AG10803 (cell line): ENCODE measurements around the gene CCZ1.
"Not testable (repeated sequence)": the region's sequence is repeated elsewhere in the genome, so short reads cannot be mapped to it uniquely, and the experiment has no call there.

Experiments
- DNase-seq: peaks from one replicate; pipeline ENCODE4 v3.0.0; 2010; ENCODE audit warnings: low read depth
- H3K4me3 ChIP-seq: 2 replicates; pipeline ENCODE4 v1.5.1; 2011; ENCODE audit warnings: mild to moderate bottlenecking, low read length, control low read depth

CCZ1 gene

GRCh38 chr7:5926263-5926870, 27.8 kb downstream of the CCZ1 start:
- not testable (repeated sequence) for H3K4me3 ChIP-seq, DNase-seq

- DNase-seq, H3K4me3 ChIP-seq: not testable (repeated sequence)
Measured at GRCh38 chr7:5930290-5930689, 31.8 kb downstream of the CCZ1 start.

GRCh38 chr7:5931250-5931649, 32.7 kb downstream of the CCZ1 start:
- not testable (repeated sequence) for H3K4me3 ChIP-seq, DNase-seq

- not testable (repeated sequence) for DNase-seq, H3K4me3 ChIP-seq
Measured at GRCh38 chr7:5931905-5932644, 33.5 kb downstream of the CCZ1 start.

GRCh38 chr7:5934945-5935450, 36.5 kb downstream of the CCZ1 start:
- not testable (repeated sequence) for H3K4me3 ChIP-seq, DNase-seq

- DNase-seq, H3K4me3 ChIP-seq: not testable (repeated sequence)
Measured at GRCh38 chr7:5963205-5963604, 64.7 kb downstream of the CCZ1 start.

- not testable (repeated sequence) for H3K4me3 ChIP-seq, DNase-seq
Measured at GRCh38 chr7:5963810-5964209, 65.3 kb downstream of the CCZ1 start.

GRCh38 chr7:5970347-5970911, 71.9 kb downstream of the CCZ1 start, which contains the start of gene RSPH10B:
Gene RSPH10B, minus strand, starts transcription at chr7:5970689. Its CDS starts 3,573 bp downstream, at chr7:5967116.
- not testable (repeated sequence) for H3K4me3 ChIP-seq, DNase-seq

- not testable (repeated sequence) for H3K4me3 ChIP-seq, DNase-seq
Measured at GRCh38 chr7:5973580-5973979, 75.0 kb downstream of the CCZ1 start.
